ENCODE measurements around the gene OTX1. TPM values are rescaled to one million over a fixed set of nuclear protein-coding genes. Genes with fewer than 3 reads are reported as not detected.

OTX1 gene
- total RNA-seq, 4 donors from 2014 or later, result not detected

- no peaks in the 10 kb centered on the region for H3K9me3 ChIP-seq
- in situ Hi-C loops (cut with MboI; ENCODE audit: low pct_ligation_motif_present in 1 of 4, low pct_unique_long_range_greater_than_20kb in 1 of 4, low sequenced_read_pairs in 3 of 4) (no loop called here), intact Hi-C loops (cut with DNase I; ENCODE audit: low total_unique reads) (no loop called here)
- H3K27me3 ChIP-seq, result peaks cover 100% of the 10 kb centered on the region
- H3K36me3 ChIP-seq, result no peaks in the 10 kb centered on the region
- no peak overlapping the region for H3K4me3 ChIP-seq
- peaks cover 1 to 10% (median 7%) of the 10 kb centered on the region in 4 donors for H3K4me1 ChIP-seq
- no peak for DNase-seq
- H3K27ac ChIP-seq, result no peak overlapping the region
- WGBS, 2 donors (ENCODE audit: low coverage in 1 of 2), result 67 to 69% methylated on average over 1 of the region's 1 CpG
- TF ChIP-seq POLR2AphosphoS5 (IDR thresholded peaks at IDR 0.05) (no peak), EP300 (IDR thresholded peaks at IDR 0.05; ENCODE audit: low read depth) (no peak), POLR2A (IDR thresholded peaks at IDR 0.05) (no peak), CTCF (IDR thresholded peaks at IDR 0.05) (no peak)
These were observed 13.6 kb downstream of the OTX1 start for GRCh38 chr2:63064197-63064596.

- WGBS, 2 donors (ENCODE audit: low coverage in 1 of 2), result 58 to 61% methylated on average over 4 of the region's 4 CpGs
- in situ Hi-C loops (cut with MboI; ENCODE audit: low pct_ligation_motif_present in 1 of 4, low pct_unique_long_range_greater_than_20kb in 1 of 4, low sequenced_read_pairs in 3 of 4) (no loop called here), intact Hi-C loops (cut with DNase I; ENCODE audit: low total_unique reads) (no loop called here)
- H3K4me1 ChIP-seq, result peaks cover 0 to 5% (median 2%) of the 10 kb centered on the region in 4 donors
- H3K4me3 ChIP-seq, result no peak overlapping the region
- DNase-seq, result no peak
- peaks cover 100% of the 10 kb centered on the region for H3K27me3 ChIP-seq
- no peaks in the 10 kb centered on the region for H3K9me3 ChIP-seq
- H3K36me3 ChIP-seq, result no peaks in the 10 kb centered on the region
- no peak overlapping the region for H3K27ac ChIP-seq
- no peak for TF ChIP-seq POLR2AphosphoS5 (IDR thresholded peaks at IDR 0.05)
- no peak for TF ChIP-seq EP300 (IDR thresholded peaks at IDR 0.05; ENCODE audit: low read depth)
- no peak for TF ChIP-seq CTCF (IDR thresholded peaks at IDR 0.05)
- TF ChIP-seq POLR2A (IDR thresholded peaks at IDR 0.05), result no peak
These were observed 14.0 kb downstream of the OTX1 start for GRCh38 chr2:63064661-63065060.

- in situ Hi-C loops (cut with MboI; ENCODE audit: low pct_ligation_motif_present in 1 of 4, low pct_unique_long_range_greater_than_20kb in 1 of 4, low sequenced_read_pairs in 3 of 4) (no loop called here), intact Hi-C loops (cut with DNase I; ENCODE audit: low total_unique reads) (no loop called here)
- no peak overlapping the region for H3K27ac ChIP-seq
- no peaks in the 10 kb centered on the region for H3K9me3 ChIP-seq
- H3K36me3 ChIP-seq, result no peaks in the 10 kb centered on the region
- no peak overlapping the region for H3K4me3 ChIP-seq
- no peaks in the 10 kb centered on the region for H3K4me1 ChIP-seq
- no peak for DNase-seq
- WGBS, 2 donors (ENCODE audit: low coverage in 1 of 2), result 33 to 59% methylated on average over 3 of the region's 3 CpGs
- peaks cover 94% of the 10 kb centered on the region for H3K27me3 ChIP-seq
- TF ChIP-seq EP300 (IDR thresholded peaks at IDR 0.05; ENCODE audit: low read depth) (no peak), POLR2A (IDR thresholded peaks at IDR 0.05) (no peak), POLR2AphosphoS5 (IDR thresholded peaks at IDR 0.05) (no peak), CTCF (IDR thresholded peaks at IDR 0.05) (no peak)
These were observed 15.6 kb downstream of the OTX1 start for GRCh38 chr2:63066265-63066664.

DNA sequence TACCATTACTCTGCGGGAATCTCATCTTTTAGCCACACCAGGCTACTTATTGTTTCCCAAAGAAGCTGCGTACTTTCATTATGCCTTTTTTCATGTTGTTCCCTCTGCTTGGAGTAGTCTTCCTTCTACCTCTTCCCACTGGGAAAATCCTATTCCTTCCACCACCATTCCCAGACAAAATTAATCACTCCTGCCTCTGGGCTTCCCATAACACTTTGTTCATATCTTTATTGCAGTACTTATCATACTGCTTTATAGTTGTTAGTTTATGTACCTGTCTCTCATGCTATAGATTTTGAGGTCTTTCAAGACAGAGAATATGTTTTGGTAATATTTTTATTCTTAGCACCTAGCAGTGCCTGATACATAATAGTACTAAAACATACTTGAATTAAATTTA is 16.2 kb downstream of the OTX1 start:
- no peak overlapping the region for H3K27ac ChIP-seq
- H3K36me3 ChIP-seq, result no peaks in the 10 kb centered on the region
- TF ChIP-seq CTCF (IDR thresholded peaks at IDR 0.05) (no peak), EP300 (IDR thresholded peaks at IDR 0.05; ENCODE audit: low read depth) (no peak), POLR2A (IDR thresholded peaks at IDR 0.05) (no peak), POLR2AphosphoS5 (IDR thresholded peaks at IDR 0.05) (no peak)
- no peak for DNase-seq
- 76 to 79% methylated on average over 2 of the region's 2 CpGs for WGBS, 2 donors (ENCODE audit: low coverage in 1 of 2)
- peaks cover 88% of the 10 kb centered on the region for H3K27me3 ChIP-seq
- intact Hi-C loops (cut with DNase I; ENCODE audit: low total_unique reads), result no loop called here
- H3K9me3 ChIP-seq, result no peaks in the 10 kb centered on the region
- in situ Hi-C loops (cut with MboI; ENCODE audit: low pct_ligation_motif_present in 1 of 4, low pct_unique_long_range_greater_than_20kb in 1 of 4, low sequenced_read_pairs in 3 of 4), result no loop called here
- no peaks in the 10 kb centered on the region for H3K4me1 ChIP-seq
- no peak overlapping the region for H3K4me3 ChIP-seq
